Activated naive CD4-positive, alpha-beta T cell treated with anti-CD3 and anti-CD28 coated beads, Interleukin-2, amount 50 U/mL, for 72 hours (primary cell): Measurements from ENCODE around the gene RANBP2. TPM values are rescaled to one million over a fixed set of nuclear protein-coding genes. Genes with fewer than 3 reads are reported as not detected.
"Not testable (repeated sequence)": the region's sequence is repeated elsewhere in the genome, so short reads cannot be mapped to it uniquely, and the experiment has no call there.

Source experiments
- ATAC-seq, 2 donors: fragments of 150-1000 bp; cut with Tn5 transposase; 2 replicates each; pipeline ENCODE4 v1.10.0; 2021; ENCODE audit warnings: mild to moderate bottlenecking in 2 of 2, moderate library complexity in 2 of 2
- DNase-seq, 2 donors: peaks; one replicate each; pipeline ENCODE4 v3.0.0; 2021 to 2022; ENCODE audit warnings: low spot score in 2 of 2
- H3K27ac Mint-ChIP-seq, 2 donors: one replicate each; pipeline ENCODE4 v1.8.0; 2022; ENCODE audit warnings: mild to moderate bottlenecking in 2 of 2, mixed read lengths in 2 of 2
- H3K36me3 Mint-ChIP-seq, 2 donors: one replicate each; pipeline ENCODE4 v1.8.0; 2022; ENCODE audit warnings: mixed read lengths in 2 of 2
- H3K9me3 Mint-ChIP-seq, 2 donors: one replicate each; pipeline ENCODE4 v1.8.0; 2022; ENCODE audit warnings: mixed read lengths in 2 of 2
- total RNA-seq, 2 donors: library from RNA; stranded (reverse); gene quantifications; one replicate each; pipeline ENCODE4 v1.2.3, GENCODE V29; 2022

The RANBP2 gene
- total RNA-seq, 2 donors from 2014 or later, result 59.6 to 72.5 TPM

- H3K36me3 Mint-ChIP-seq, H3K9me3 Mint-ChIP-seq, DNase-seq, ATAC-seq: not testable (repeated sequence)
- H3K27ac Mint-ChIP-seq, result peak overlapping the region; percentile 36 to 78
Observed at GRCh38 chr2:108734656-108735055, 15.4 kb downstream of the RANBP2 start.

- not testable (repeated sequence) for DNase-seq, ATAC-seq, H3K27ac Mint-ChIP-seq, H3K9me3 Mint-ChIP-seq
- H3K36me3 Mint-ChIP-seq, result peaks cover 7 to 16% of the 10 kb centered on the region in 2 donors
Observed at GRCh38 chr2:108757973-108758372, 38.7 kb downstream of the RANBP2 start.

- H3K27ac Mint-ChIP-seq, H3K9me3 Mint-ChIP-seq, ATAC-seq, DNase-seq: not testable (repeated sequence)
- peaks cover 39 to 45% of the 10 kb centered on the region in 2 donors for H3K36me3 Mint-ChIP-seq
Observed at GRCh38 chr2:108762618-108763017, 43.3 kb downstream of the RANBP2 start.

GRCh38 chr2:108766671-108767070 is 47.4 kb downstream of the RANBP2 start:
- H3K27ac Mint-ChIP-seq, result peak overlapping the region in 1 of 2 donors; percentile 73
- H3K36me3 Mint-ChIP-seq, result peaks cover 45 to 48% of the 10 kb centered on the region in 2 donors
- not testable (repeated sequence) for DNase-seq, H3K9me3 Mint-ChIP-seq, ATAC-seq

GRCh38 chr2:108767859-108768258 is 48.6 kb downstream of the RANBP2 start:
- not testable (repeated sequence) for H3K9me3 Mint-ChIP-seq, DNase-seq, ATAC-seq
- peaks cover 53 to 55% of the 10 kb centered on the region in 2 donors for H3K36me3 Mint-ChIP-seq
- H3K27ac Mint-ChIP-seq, result peak overlapping the region in 1 of 2 donors; percentile 39

GRCh38 chr2:108776475-108776874 is 57.2 kb downstream of the RANBP2 start:
- Mint-ChIP-seq H3K36me3 (peaks cover 8 to 19% of the 10 kb centered on the region in 2 donors), H3K27ac (peak overlapping the region in 1 of 2 donors; percentile 56), H3K9me3 (no peaks in the 10 kb centered on the region)
- ATAC-seq (no peak), DNase-seq (no peak)

- no peaks in the 10 kb centered on the region for H3K9me3 Mint-ChIP-seq
- H3K27ac Mint-ChIP-seq, result peak overlapping the region; percentile 58 to 68
- no peak for DNase-seq
- peaks cover 0 to 12% of the 10 kb centered on the region in 2 donors for H3K36me3 Mint-ChIP-seq
- no peak for ATAC-seq
Observed at GRCh38 chr2:108778857-108779256, 59.6 kb downstream of the RANBP2 start.

GRCh38 chr2:108786008-108786353 is 66.7 kb downstream of the RANBP2 start:
- ATAC-seq (peak in 1 of 2 donors; percentile 2), DNase-seq (no peak)
- H3K27ac Mint-ChIP-seq, result peak overlapping the region; percentile 80 to 97
- peaks cover 6 to 12% of the 10 kb centered on the region in 2 donors for H3K36me3 Mint-ChIP-seq
- no peaks in the 10 kb centered on the region for H3K9me3 Mint-ChIP-seq

GRCh38 chr2:108786354-108787215 is 67.3 kb downstream of the RANBP2 start, which contains the start of gene CCDC138:
CCDC138 (plus strand) TSS chr2:108786771; CDS start chr2:108786823, 52 bp downstream.
- Mint-ChIP-seq H3K36me3 (peaks cover 6 to 12% of the 10 kb centered on the region in 2 donors), H3K27ac (peak within 1 kb of the TSS; percentile 80 to 97), H3K9me3 (no peaks in the 10 kb centered on the region)
- peak; percentile 86 to 95 for DNase-seq
- ATAC-seq, result peak; percentile 97

- Mint-ChIP-seq H3K9me3 (no peaks in the 10 kb centered on the region), H3K27ac (peak overlapping the region; percentile 65 to 80), H3K36me3 (peaks cover 6 to 7% of the 10 kb centered on the region in 2 donors)
- ATAC-seq (no peak), DNase-seq (no peak)
Observed at GRCh38 chr2:108787216-108787541, 67.9 kb downstream of the RANBP2 start.

GRCh38 chr2:108803045-108803736 is 83.9 kb downstream of the RANBP2 start:
- Mint-ChIP-seq H3K36me3 (peaks cover 11 to 22% of the 10 kb centered on the region in 2 donors), H3K9me3 (no peaks in the 10 kb centered on the region), H3K27ac (peak overlapping the region in 1 of 2 donors; percentile 47)
- no peak for DNase-seq
- ATAC-seq, result no peak

- Mint-ChIP-seq H3K27ac (no peak overlapping the region), H3K36me3 (peaks cover 30 to 40% of the 10 kb centered on the region in 2 donors)
- no peak for DNase-seq
Observed at GRCh38 chr2:108805032-108805431, 85.8 kb downstream of the RANBP2 start.

GRCh38 chr2:108805782-108806181 is 86.5 kb downstream of the RANBP2 start:
- DNase-seq (no peak), ATAC-seq (no peak)
- Mint-ChIP-seq H3K9me3 (peaks cover 19 to 21% of the 10 kb centered on the region in 2 donors), H3K36me3 (peaks cover 37 to 47% of the 10 kb centered on the region in 2 donors), H3K27ac (no peak overlapping the region)

More at GRCh38 chr2:108805032-108805431, 85.8 kb downstream of the RANBP2 start:
- H3K9me3 Mint-ChIP-seq, result peaks cover 12 to 15% of the 10 kb centered on the region in 2 donors
- ATAC-seq, result no peak

GRCh38 chr2:108806371-108807113 is 87.3 kb downstream of the RANBP2 start:
- ATAC-seq, result no peak
- DNase-seq, result no peak
- Mint-ChIP-seq H3K9me3 (peaks cover 20 to 21% of the 10 kb centered on the region in 2 donors), H3K27ac (no peak overlapping the region), H3K36me3 (peaks cover 38 to 49% of the 10 kb centered on the region in 2 donors)

GRCh38 chr2:108809936-108810335 is 90.7 kb downstream of the RANBP2 start:
- Mint-ChIP-seq H3K36me3 (peaks cover 44 to 50% of the 10 kb centered on the region in 2 donors), H3K9me3 (peaks cover 20 to 21% of the 10 kb centered on the region in 2 donors), H3K27ac (no peak overlapping the region)
- ATAC-seq (no peak), DNase-seq (no peak)
